Spleen (tissue), 11 donors: Measurements from ENCODE around the gene LY6G6F. TPM values are rescaled to one million over a fixed set of nuclear protein-coding genes. Genes with fewer than 3 reads are reported as not detected.

Source experiments
- DNase-seq: peaks from one replicate; pipeline ENCODE4 v3.0.0-alpha.2; 2020
- H3K27ac ChIP-seq, 8 donors: fragments of 200-600 bp; sonication (generic) in 7 of 8; 1 replicate in 4 of 8; 2 replicates in 4 of 8; pipeline versions ENCODE4 v1.5.0 to v1.8.0; 2016 to 2021; ENCODE audit warnings: inconsistent platforms in 4 of 8, mild to moderate bottlenecking in 4 of 8, moderate library complexity in 1 of 8
- H3K27me3 ChIP-seq, 7 donors: fragments of 200-600 bp; sonication (generic) in 6 of 7; replicated peaks in 1 of 7; 1 replicate in 4 of 7; 2 replicates in 3 of 7; pipeline versions ENCODE4 v1.5.0 to v1.8.0; 2016 to 2021; ENCODE audit warnings: inconsistent platforms in 3 of 7, mild to moderate bottlenecking in 1 of 7
- H3K36me3 ChIP-seq, 6 donors: fragments of 200-600 bp; sonication (generic) in 5 of 6; 1 replicate in 4 of 6; 2 replicates in 2 of 6; pipeline versions ENCODE4 v1.5.0 to v1.8.0; 2016 to 2021; ENCODE audit warnings: inconsistent platforms in 2 of 6
- H3K4me1 ChIP-seq, 6 donors: fragments of 200-600 bp; sonication (generic) in 5 of 6; 1 replicate in 3 of 6; 2 replicates in 3 of 6; pipeline versions ENCODE4 v1.5.0 to v1.8.0; 2016 to 2021; ENCODE audit warnings: inconsistent platforms in 3 of 6
- H3K4me3 ChIP-seq, 8 donors: fragments of 200-600 bp; sonication (generic) in 7 of 8; 1 replicate in 4 of 8; 2 replicates in 4 of 8; pipeline versions ENCODE4 v1.5.0 to v1.8.0; 2016 to 2021; ENCODE audit warnings: inconsistent platforms in 4 of 8, mild to moderate bottlenecking in 4 of 8, moderate library complexity in 2 of 8
- H3K9me3 ChIP-seq, 8 donors: fragments of 200-600 bp; sonication (generic) in 7 of 8; 1 replicate in 4 of 8; 2 replicates in 4 of 8; pipeline versions ENCODE4 v1.5.0 to v1.8.0; 2016 to 2021; ENCODE audit warnings: inconsistent platforms in 4 of 8
- POLR2A ChIP-seq, 3 donors: fragments of 450-650 bp; IDR thresholded peaks; one replicate each; pipeline ENCODE4 v1.5.1; 2017; ENCODE audit warnings: antibody characterized with exemption in 3 of 3, mild to moderate bottlenecking in 1 of 3
- POLR2AphosphoS5 ChIP-seq, 3 donors: sonication (generic); formaldehyde crosslinking; IDR thresholded peaks; one replicate each; pipeline ENCODE4 v1.5.1; 2017; ENCODE audit warnings: antibody characterized with exemption in 3 of 3
- WGBS, 5 donors: extraction: QIAGEN DNeasy Blood & Tissue Kit in 3 of 5; methylation state at CpG; one replicate each; pipeline versions ENCODE4 v1.1.5 to v1.1.7; 2013 to 2018; 5-methylcytosine and 5-hydroxymethylcytosine counted together
- intact Hi-C: fragments of 100-400 bp; cut with DNase I; formaldehyde crosslinking; loops from one replicate; pipeline ENCODE4 v1.15.0; 2023; ENCODE audit warnings: low total_unique reads
- microRNA-seq, 3 donors: library from miRNA; unstranded; fragments of <30 nt; microRNA quantifications; one replicate each; pipeline versions ENCODE4 to v1.1.0, GENCODE V29; 2019 to 2020
- polyA plus RNA-seq, 3 donors: library from polyadenylated mRNA; stranded (reverse); fragments of 200-250 nt; gene quantifications; one replicate each; pipeline ENCODE4 v1.2.1, GENCODE V29; 2013
- small RNA-seq, 4 donors: library from RNA; depleted of rRNA; stranded (forward); fragments of <200 nt; gene quantifications; one replicate each; pipeline ENCODE3, GENCODE V24; 2016
- total RNA-seq, 7 donors: library from RNA; depleted of rRNA in 3 of 7; stranded (reverse); fragments of >200 nt in 3 of 7; fragmentation: NEBNext Ultra II Directional in 4 of 7; extraction: Animal tissue kit (Norgen Biotek cat#: 25700) in 4 of 7; gene quantifications; one replicate each; pipeline versions ENCODE4 v1.1.0 to v1.2.1, GENCODE V29; 2016 to 2021
- TF ChIP-seq, protein P1 (sequence below), 11 experiments: fragments of 200-600 bp in 7 of 11; fragments of 450-650 bp in 4 of 11; sonication (generic) in 4 of 11; IDR thresholded peaks in 8 of 11; conservative IDR thresholded peaks in 3 of 11; 1 replicate in 7 of 11; 2 replicates in 4 of 11; pipeline versions ENCODE4 v1.4.0 to v1.8.0; 2016 to 2021; ENCODE audit warnings: antibody characterized with exemption in 11 of 11, inconsistent platforms in 4 of 11, mild to moderate bottlenecking in 1 of 11
- donor health status: healthy with polysubstance abuse.
- donor health status: DM: no; HTN: no; CAD: no; lungs with moderate emphysema.
- donor health status: DM: no; HTN: no; CAD: no.
- donor health status: Bipolar disorder and iron deficiency.
- donor health status: healthy.
- donor health status: DM: no; HTN: no; CAD: no.
- donor health status: DM: yes; HTN: yes; CAD: no.

The LY6G6F gene
- total and polyA plus RNA-seq, 10 donors, result 0.11 to 4.9 (median 1.7) TPM

- WGBS, 5 donors, result 93 to 96% (median 94%) methylated on average over 7 of the region's 7 CpGs
- Histone ChIP-seq H3K9me3 (no peaks in the 10 kb centered on the region), H3K4me1 (no peaks in the 10 kb centered on the region), H3K27ac (no peak overlapping the region), H3K27me3 (no peaks in the 10 kb centered on the region), H3K4me3 (no peak overlapping the region), H3K36me3 (peaks cover 0 to 4% (median 0%) of the 10 kb centered on the region in 6 donors)
- DNase-seq, result no peak
- TF ChIP-seq POLR2AphosphoS5 (IDR thresholded peaks at IDR 0.05) (no peak), POLR2A (IDR thresholded peaks at IDR 0.05) (no peak)
- TF ChIP-seq, protein P1, sequence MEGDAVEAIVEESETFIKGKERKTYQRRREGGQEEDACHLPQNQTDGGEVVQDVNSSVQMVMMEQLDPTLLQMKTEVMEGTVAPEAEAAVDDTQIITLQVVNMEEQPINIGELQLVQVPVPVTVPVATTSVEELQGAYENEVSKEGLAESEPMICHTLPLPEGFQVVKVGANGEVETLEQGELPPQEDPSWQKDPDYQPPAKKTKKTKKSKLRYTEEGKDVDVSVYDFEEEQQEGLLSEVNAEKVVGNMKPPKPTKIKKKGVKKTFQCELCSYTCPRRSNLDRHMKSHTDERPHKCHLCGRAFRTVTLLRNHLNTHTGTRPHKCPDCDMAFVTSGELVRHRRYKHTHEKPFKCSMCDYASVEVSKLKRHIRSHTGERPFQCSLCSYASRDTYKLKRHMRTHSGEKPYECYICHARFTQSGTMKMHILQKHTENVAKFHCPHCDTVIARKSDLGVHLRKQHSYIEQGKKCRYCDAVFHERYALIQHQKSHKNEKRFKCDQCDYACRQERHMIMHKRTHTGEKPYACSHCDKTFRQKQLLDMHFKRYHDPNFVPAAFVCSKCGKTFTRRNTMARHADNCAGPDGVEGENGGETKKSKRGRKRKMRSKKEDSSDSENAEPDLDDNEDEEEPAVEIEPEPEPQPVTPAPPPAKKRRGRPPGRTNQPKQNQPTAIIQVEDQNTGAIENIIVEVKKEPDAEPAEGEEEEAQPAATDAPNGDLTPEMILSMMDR (IDR thresholded peaks at IDR 0.05 in 8 of 11, conservative IDR thresholded peaks at IDR 0.05 in 3 of 11), result no peak
- intact Hi-C loops, result no loop called here
Observed at GRCh38 chr6:31750411-31751022, 43.9 kb downstream of the LY6G6F start.

GRCh38 chr6:31752739-31753319 lies 46.2 kb downstream of the LY6G6F start:
- Histone ChIP-seq H3K9me3 (no peaks in the 10 kb centered on the region), H3K27me3 (no peaks in the 10 kb centered on the region), H3K4me1 (no peaks in the 10 kb centered on the region), H3K27ac (no peak overlapping the region), H3K4me3 (no peak overlapping the region), H3K36me3 (no peaks in the 10 kb centered on the region)
- no peak for DNase-seq
- 76 to 87% (median 83%) methylated on average over 6 to 8 of the region's 8 CpGs for WGBS, 5 donors
- TF ChIP-seq POLR2AphosphoS5 (IDR thresholded peaks at IDR 0.05), result no peak
- no peak for TF ChIP-seq POLR2A (IDR thresholded peaks at IDR 0.05)
- TF ChIP-seq, protein P1 (IDR thresholded peaks at IDR 0.05 in 8 of 11, conservative IDR thresholded peaks at IDR 0.05 in 3 of 11), result no peak
- intact Hi-C loops, result no loop called here

DNA sequence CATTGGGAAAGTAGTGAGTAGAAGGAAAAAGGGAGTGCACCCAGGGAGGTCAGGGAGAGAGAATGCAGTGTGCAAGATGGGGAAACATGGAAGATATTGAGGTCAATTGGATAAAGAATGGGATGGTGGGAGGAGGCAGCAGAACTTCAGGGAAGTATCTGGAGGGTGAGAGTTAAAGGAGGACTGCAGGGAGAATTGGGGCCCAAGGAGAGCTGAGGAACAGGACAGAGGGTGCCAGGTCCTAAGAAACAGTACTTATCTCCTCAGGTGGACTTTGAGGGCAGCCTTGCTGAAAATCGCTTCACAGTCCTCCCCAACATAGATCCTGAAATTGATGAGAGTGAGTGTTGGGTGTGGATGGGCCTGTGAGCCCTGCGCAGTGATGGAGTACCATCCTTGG lies 51.6 kb downstream of the LY6G6F start:
- H3K27me3 ChIP-seq, result no peaks in the 10 kb centered on the region
- H3K9me3 ChIP-seq, result no peaks in the 10 kb centered on the region
- intact Hi-C loops, result no loop called here
- DNase-seq, result peak; percentile 10
- no peak overlapping the region for H3K4me3 ChIP-seq
- 94 to 100% (median 97%) methylated on average over 2 of the region's 2 CpGs for WGBS, 5 donors
- no peak overlapping the region for H3K27ac ChIP-seq
- H3K4me1 ChIP-seq, result no peaks in the 10 kb centered on the region
- TF ChIP-seq POLR2AphosphoS5 (IDR thresholded peaks at IDR 0.05) (no peak), POLR2A (IDR thresholded peaks at IDR 0.05) (no peak)
- TF ChIP-seq, protein P1 (IDR thresholded peaks at IDR 0.05 in 8 of 11, conservative IDR thresholded peaks at IDR 0.05 in 3 of 11), result no peak
- peaks cover 0 to 51% (median 7%) of the 10 kb centered on the region in 6 donors for H3K36me3 ChIP-seq

Small RNAs within 50 kb of the gene (microRNA-seq; reads per million reads assigned to microRNA genes)
- 1.1 to 1.4 (median 1.4) reads per million in 3 donors for gene MIR4646

Small RNAs within 50 kb of the gene (small RNA-seq; reads per million reads assigned to genes)
- gene LY6G6D, result 0 reads per million in 4 donors
- gene MIR4646, result 0 to 0.23 (median 0) reads per million in 4 donors
- 0 reads per million in 4 donors for gene RF00019
- gene RNU6-850P, result 0 reads per million in 4 donors

Other genes starting within 250 kb of the LY6G6F start
Only the 30 nearest of the 39 such genes appear.
- gene NFKBIL1, start 159.3 kb upstream of the LY6G6F start, total RNA-seq, result 10 to 100 TPM; 11.0 to 36.3 (median 19.4) TPM
- 10 to 100 TPM; 16.9 to 24.2 (median 19.3) TPM for gene NFKBIL1, start 159.3 kb upstream of the LY6G6F start, polyA plus RNA-seq
- 10 to 100 TPM in 1 of 7 donors, 1 to 10 TPM in 6; 2.4 to 14.4 (median 5.1) TPM for gene LTA, start 134.6 kb upstream of the LY6G6F start, total RNA-seq
- gene LTA, start 134.6 kb upstream of the LY6G6F start, polyA plus RNA-seq, result 1 to 10 TPM; 6.8 to 9.2 (median 7.3) TPM
- 10 to 100 TPM in 5 of 7 donors, 1 to 10 TPM in 2; 6.5 to 18.3 (median 11.6) TPM for gene TNF, start 131.3 kb upstream of the LY6G6F start, total RNA-seq
- 10 to 100 TPM in 2 of 3 donors, 1 to 10 TPM in 1; 5.5 to 17.3 (median 13.3) TPM for gene TNF, start 131.3 kb upstream of the LY6G6F start, polyA plus RNA-seq
- 100 to 1,000 TPM in 6 of 7 donors, 10 to 100 TPM in 1; 83.0 to 403 (median 162) TPM for gene LTB, start 124.4 kb upstream of the LY6G6F start, total RNA-seq
- gene LTB, start 124.4 kb upstream of the LY6G6F start, polyA plus RNA-seq, result 1,000 to 10,000 TPM in 1 of 3 donors, 100 to 1,000 TPM in 2; 804 to 1,256 (median 838) TPM
- 100 to 1,000 TPM; 139 to 268 (median 217) TPM for gene LST1, start 120.6 kb upstream of the LY6G6F start, total RNA-seq
- gene LST1, start 120.6 kb upstream of the LY6G6F start, polyA plus RNA-seq, result 100 to 1,000 TPM; 128 to 214 (median 203) TPM
- gene NCR3, start 113.9 kb upstream of the LY6G6F start, total RNA-seq, result 10 to 100 TPM in 6 of 7 donors, 1 to 10 TPM in 1; 7.8 to 28.1 (median 12.1) TPM
- gene NCR3, start 113.9 kb upstream of the LY6G6F start, polyA plus RNA-seq, result 10 to 100 TPM; 15.9 to 30.3 (median 25.3) TPM
- gene AIF1, start 91.6 kb upstream of the LY6G6F start, total RNA-seq, result 100 to 1,000 TPM; 258 to 479 (median 310) TPM
- gene AIF1, start 91.6 kb upstream of the LY6G6F start, polyA plus RNA-seq, result 100 to 1,000 TPM; 258 to 416 (median 312) TPM
- 100 to 1,000 TPM; 119 to 198 (median 176) TPM for gene PRRC2A, start 86.2 kb upstream of the LY6G6F start, total RNA-seq
- 100 to 1,000 TPM in 2 of 3 donors, 10 to 100 TPM in 1; 84.1 to 151 (median 146) TPM for gene PRRC2A, start 86.2 kb upstream of the LY6G6F start, polyA plus RNA-seq
- 100 to 1,000 TPM; 211 to 328 (median 260) TPM for gene BAG6, start 54.2 kb upstream of the LY6G6F start, total RNA-seq
- gene BAG6, start 54.2 kb upstream of the LY6G6F start, polyA plus RNA-seq, result 100 to 1,000 TPM; 195 to 311 (median 310) TPM
- 1 to 10 TPM in 6 of 7 donors, under 1 TPM in 1; 0.66 to 3.9 (median 2.5) TPM for gene APOM, start 51.0 kb upstream of the LY6G6F start, total RNA-seq
- gene APOM, start 51.0 kb upstream of the LY6G6F start, polyA plus RNA-seq, result 1 to 10 TPM; 4.7 to 9.7 (median 7.5) TPM
- gene C6orf47, start 46.1 kb upstream of the LY6G6F start, total RNA-seq, result 10 to 100 TPM; 24.1 to 37.4 (median 28.6) TPM
- 10 to 100 TPM; 12.2 to 22.6 (median 13.4) TPM for gene C6orf47, start 46.1 kb upstream of the LY6G6F start, polyA plus RNA-seq
- gene GPANK1, start 41.9 kb upstream of the LY6G6F start, total RNA-seq, result 10 to 100 TPM; 12.7 to 21.3 (median 17.4) TPM
- gene GPANK1, start 41.9 kb upstream of the LY6G6F start, polyA plus RNA-seq, result 10 to 100 TPM; 12.4 to 19.2 (median 14.8) TPM
- gene CSNK2B, start 40.8 kb upstream of the LY6G6F start, total RNA-seq, result 100 to 1,000 TPM; 122 to 294 (median 150) TPM
- gene CSNK2B, start 40.8 kb upstream of the LY6G6F start, polyA plus RNA-seq, result 100 to 1,000 TPM; 132 to 163 (median 139) TPM
- gene LY6G5B, start 36.9 kb upstream of the LY6G6F start, total RNA-seq, result 10 to 100 TPM; 11.0 to 25.3 (median 16.3) TPM
- 1 to 10 TPM; 3.0 to 5.8 (median 3.7) TPM for gene LY6G5B, start 36.9 kb upstream of the LY6G6F start, polyA plus RNA-seq
- 1 to 10 TPM; 3.3 to 7.9 (median 5.8) TPM for gene LY6G5C, start 25.8 kb upstream of the LY6G6F start, total RNA-seq
- 1 to 10 TPM; 3.3 to 4.3 (median 3.5) TPM for gene LY6G5C, start 25.8 kb upstream of the LY6G6F start, polyA plus RNA-seq
- 10 to 100 TPM; 55.8 to 80.7 (median 71.1) TPM for gene ABHD16A, start 3.5 kb upstream of the LY6G6F start, total RNA-seq
- gene ABHD16A, start 3.5 kb upstream of the LY6G6F start, polyA plus RNA-seq, result 10 to 100 TPM; 30.2 to 42.3 (median 34.4) TPM
- not detected for gene LY6G6D, start 8.5 kb downstream of the LY6G6F start, total RNA-seq
- not detected for gene LY6G6D, start 8.5 kb downstream of the LY6G6F start, polyA plus RNA-seq
- gene LY6G6C, start 14.9 kb downstream of the LY6G6F start, total RNA-seq, result under 1 TPM in 2 of 7 donors, not detected in 5; 0.49 to 0.77 TPM
- gene LY6G6C, start 14.9 kb downstream of the LY6G6F start, polyA plus RNA-seq, result not detected
- 10 to 100 TPM in 4 of 7 donors, 1 to 10 TPM in 3; 7.9 to 15.1 (median 10.6) TPM for gene MPIG6B, start 16.5 kb downstream of the LY6G6F start, total RNA-seq
- gene MPIG6B, start 16.5 kb downstream of the LY6G6F start, polyA plus RNA-seq, result under 1 TPM; 0.46 to 0.61 (median 0.48) TPM
- gene DDAH2, start 22.4 kb downstream of the LY6G6F start, total RNA-seq, result 100 to 1,000 TPM in 1 of 7 donors, 10 to 100 TPM in 6; 63.0 to 116 (median 72.3) TPM
- gene DDAH2, start 22.4 kb downstream of the LY6G6F start, polyA plus RNA-seq, result 10 to 100 TPM; 67.1 to 84.7 (median 81.0) TPM
- 100 to 1,000 TPM; 296 to 392 (median 326) TPM for gene CLIC1, start 29.7 kb downstream of the LY6G6F start, total RNA-seq
- 100 to 1,000 TPM; 321 to 447 (median 388) TPM for gene CLIC1, start 29.7 kb downstream of the LY6G6F start, polyA plus RNA-seq
- 10 to 100 TPM; 20.2 to 35.2 (median 27.6) TPM for gene MSH5, start 33.1 kb downstream of the LY6G6F start, total RNA-seq
- 10 to 100 TPM; 11.2 to 26.7 (median 23.1) TPM for gene MSH5, start 33.1 kb downstream of the LY6G6F start, polyA plus RNA-seq
- gene SAPCD1, start 55.8 kb downstream of the LY6G6F start, total RNA-seq, result 10 to 100 TPM in 1 of 7 donors, 1 to 10 TPM in 5, not detected in 1; 3.6 to 11.8 (median 5.3) TPM
- gene SAPCD1, start 55.8 kb downstream of the LY6G6F start, polyA plus RNA-seq, result 10 to 100 TPM in 1 of 3 donors, 1 to 10 TPM in 2; 7.5 to 14.2 (median 8.3) TPM
- gene VWA7, start 70.5 kb downstream of the LY6G6F start, total RNA-seq, result 1 to 10 TPM in 4 of 7 donors, under 1 TPM in 2, not detected in 1; 0.68 to 2.6 (median 1.3) TPM
- 1 to 10 TPM in 1 of 3 donors, under 1 TPM in 2; 0.09 to 1.2 (median 0.11) TPM for gene VWA7, start 70.5 kb downstream of the LY6G6F start, polyA plus RNA-seq
- 10 to 100 TPM; 32.4 to 97.3 (median 62.5) TPM for gene VARS1, start 88.9 kb downstream of the LY6G6F start, total RNA-seq
- 10 to 100 TPM; 31.1 to 49.0 (median 38.3) TPM for gene VARS1, start 88.9 kb downstream of the LY6G6F start, polyA plus RNA-seq
- gene LSM2, start 100.1 kb downstream of the LY6G6F start, total RNA-seq, result 10 to 100 TPM; 35.9 to 54.4 (median 42.9) TPM
- 10 to 100 TPM; 74.5 to 98.9 (median 80.4) TPM for gene LSM2, start 100.1 kb downstream of the LY6G6F start, polyA plus RNA-seq
- 1 to 10 TPM; 2.6 to 3.7 (median 3.1) TPM for gene HSPA1L, start 108.4 kb downstream of the LY6G6F start, total RNA-seq
- 1 to 10 TPM in 2 of 3 donors, under 1 TPM in 1; 0.93 to 1.9 (median 1.0) TPM for gene HSPA1L, start 108.4 kb downstream of the LY6G6F start, polyA plus RNA-seq
- 100 to 1,000 TPM in 6 of 7 donors, 10 to 100 TPM in 1; 97.7 to 384 (median 127) TPM for gene HSPA1A, start 108.7 kb downstream of the LY6G6F start, total RNA-seq
- gene HSPA1A, start 108.7 kb downstream of the LY6G6F start, polyA plus RNA-seq, result 10 to 100 TPM; 16.4 to 58.5 (median 27.7) TPM
- gene HSPA1B, start 120.9 kb downstream of the LY6G6F start, total RNA-seq, result 100 to 1,000 TPM in 1 of 7 donors, 10 to 100 TPM in 6; 40.4 to 372 (median 48.3) TPM
- gene HSPA1B, start 120.9 kb downstream of the LY6G6F start, polyA plus RNA-seq, result 10 to 100 TPM in 1 of 3 donors, 1 to 10 TPM in 2; 7.4 to 20.6 (median 8.7) TPM
- 10 to 100 TPM; 28.6 to 60.7 (median 39.0) TPM for gene NEU1, start 156.0 kb downstream of the LY6G6F start, total RNA-seq
- 10 to 100 TPM; 14.0 to 22.6 (median 19.4) TPM for gene NEU1, start 156.0 kb downstream of the LY6G6F start, polyA plus RNA-seq